T-cell (primary cell): ENCODE measurements around the gene ENO4. TPM values are rescaled to one million over a fixed set of nuclear protein-coding genes. Genes with fewer than 3 reads are reported as not detected.

Experiments used
- ATAC-seq, 4 experiments: fragments of 200-7000 bp in 3 of 4; fragments of 150-1000 bp in 1 of 4; cut with Tn5 transposase; replicated peaks in 1 of 4; 1 replicate in 3 of 4; 2 replicates in 1 of 4; pipeline ENCODE4 v1.10.0; 2021; ENCODE audit warnings: moderate library complexity in 3 of 4, mild to moderate bottlenecking in 2 of 4, moderate number of reproducible peaks in 1 of 4
- CTCF ChIA-PET, 2 donors: fragments of 300-600 bp; sonication (Branson Sonifier 250); formaldehyde crosslinking; loops; one replicate each; lab custom pipeline; 2022; ENCODE audit warnings: antibody characterized with exemption in 2 of 2; lab: Charles Lee
- POLR2A ChIA-PET, 2 donors: fragments of 300-600 bp; sonication (Branson Sonifier 250); formaldehyde crosslinking; loops; one replicate each; lab custom pipeline; 2022; ENCODE audit warnings: antibody characterized with exemption in 2 of 2; lab: Charles Lee
- DNase-seq, 35 experiments: peaks; one replicate each; pipeline versions ENCODE4 v3.0.0 to v3.0.0-alpha.2; 2013 to 2023
- H3K27ac ChIP-seq: one replicate; pipeline ENCODE4 v1.5.1; 2013; ENCODE audit warnings: low read length
- H3K27me3 ChIP-seq, 2 experiments: replicated peaks in 1 of 2; 1 replicate in 1 of 2; 2 replicates in 1 of 2; pipeline versions ENCODE4 v1.6.1 to v1.7.0; 2013; ENCODE audit warnings: low read length in 1 of 2, mixed read lengths in 1 of 2; ENCODE audit not compliant: control insufficient read depth in 2 of 2, insufficient read depth in 2 of 2; ENCODE audit errors: extremely low read depth in 1 of 2
- H3K36me3 ChIP-seq, 2 donors: 1 replicate in 1 of 2; 2 replicates in 1 of 2; pipeline versions ENCODE4 v1.6.1 to v1.7.0; 2013; ENCODE audit warnings: low read length in 1 of 2; ENCODE audit not compliant: control insufficient read depth in 2 of 2, insufficient read depth in 1 of 2; ENCODE audit errors: extremely low read depth in 1 of 2
- H3K4me1 ChIP-seq, 2 experiments: 1 replicate in 1 of 2; 2 replicates in 1 of 2; pipeline versions ENCODE4 v1.6.1 to v1.7.0; 2013; ENCODE audit warnings: low read length in 2 of 2, mixed read lengths in 1 of 2; ENCODE audit not compliant: insufficient read depth in 2 of 2, control insufficient read depth in 1 of 2; ENCODE audit errors: extremely low read depth in 1 of 2
- H3K4me3 ChIP-seq, 2 donors: 1 replicate in 1 of 2; 2 replicates in 1 of 2; pipeline versions ENCODE4 v1.5.1 to v1.7.0; 2013; ENCODE audit warnings: mild to moderate bottlenecking in 2 of 2, low read length in 1 of 2, moderate library complexity in 1 of 2; ENCODE audit not compliant: control insufficient read depth in 1 of 2; ENCODE audit errors: extremely low read depth in 1 of 2
- H3K9me3 ChIP-seq: 2 replicates; pipeline ENCODE4 v1.7.0; 2013
- H3K27ac Mint-ChIP-seq, 2 donors: one replicate each; pipeline ENCODE4 v1.8.0; 2020 to 2021; ENCODE audit warnings: mild to moderate bottlenecking in 2 of 2, mixed read lengths in 2 of 2
- H3K27me3 Mint-ChIP-seq, 2 donors: one replicate each; pipeline ENCODE4 v1.8.0; 2021 to 2022; ENCODE audit warnings: mixed read lengths in 2 of 2
- H3K36me3 Mint-ChIP-seq: one replicate; pipeline ENCODE4 v1.8.0; 2021; ENCODE audit warnings: mixed read lengths
- H3K4me1 Mint-ChIP-seq, 3 donors: one replicate each; pipeline ENCODE4 v1.8.0; 2020 to 2022; ENCODE audit warnings: mixed read lengths in 3 of 3, mild to moderate bottlenecking in 1 of 3
- H3K4me3 Mint-ChIP-seq, 3 donors: one replicate each; pipeline ENCODE4 v1.8.0; 2020 to 2022; ENCODE audit warnings: mild to moderate bottlenecking in 3 of 3, mixed read lengths in 3 of 3, moderate library complexity in 3 of 3
- H3K9me3 Mint-ChIP-seq, 3 donors: one replicate each; pipeline ENCODE4 v1.8.0; 2020 to 2022; ENCODE audit warnings: mixed read lengths in 3 of 3
- WGBS: methylation state at CpG from one replicate; pipeline ENCODE4 v1.1.5; 2013; ENCODE audit warnings: missing lambda C conversion rate; ENCODE audit not compliant: insufficient coverage; 5-methylcytosine and 5-hydroxymethylcytosine counted together
- total RNA-seq, 35 experiments: library from RNA in 6 of 35; stranded (reverse) in 6 of 35; fragments of 120-200 nt in 1 of 35; gene quantifications; one replicate each; pipeline versions ENCODE4 v1.2.1 to v1.2.4 and lab custom pipeline; 2013 to 2026

Gene ENO4
- total RNA-seq, 5 donors from 2014 or later (not counting 1 experiment from before 2014, with no cell fraction given) = not detected

- Histone ChIP-seq H3K27ac (no peak overlapping the region), H3K36me3 (no peaks in the 10 kb centered on the region), H3K27me3 (no peaks in the 10 kb centered on the region), H3K9me3 (no peaks in the 10 kb centered on the region), H3K4me1 (no peaks in the 10 kb centered on the region), H3K4me3 (no peak overlapping the region)
- H3K4me3 Mint-ChIP-seq = no peak overlapping the region
- H3K36me3 Mint-ChIP-seq = no peaks in the 10 kb centered on the region
- ChIA-PET CTCF (interaction anchor here in 1 of 2 donors (0.6 to 0.8 kb wide), 2 partner anchors 127 to 524 kb away, joined by 3 to 5 read pairs; no protein-coding TSS in a partner anchor), POLR2A (interaction anchor here in 1 of 2 donors (0.6 kb wide), 1 partner anchor 198 kb away, joined by 3 read pairs; no protein-coding TSS in a partner anchor)
- DNase-seq (no peak), ATAC-seq (no peak)
- H3K27ac Mint-ChIP-seq = no peak overlapping the region
- WGBS = 0% methylated on average over 1 of the region's 2 CpGs
- no peaks in the 10 kb centered on the region for H3K9me3 Mint-ChIP-seq
- no peaks in the 10 kb centered on the region for H3K4me1 Mint-ChIP-seq
- peaks cover 0 to 9% of the 10 kb centered on the region in 2 donors for H3K27me3 Mint-ChIP-seq
These were observed 21.2 kb upstream of the ENO4 start for GRCh38 chr10:116828116-116828515.

- no peaks in the 10 kb centered on the region for H3K4me1 ChIP-seq
- no peaks in the 10 kb centered on the region for H3K4me1 Mint-ChIP-seq
- no peaks in the 10 kb centered on the region for H3K36me3 ChIP-seq
- ATAC-seq = no peak
- 83% methylated on average over 3 of the region's 9 CpGs for WGBS
- no peak overlapping the region for H3K4me3 ChIP-seq
- no peak for DNase-seq
- H3K9me3 ChIP-seq = no peaks in the 10 kb centered on the region
- H3K27me3 Mint-ChIP-seq = peaks cover 2 to 10% of the 10 kb centered on the region in 2 donors
- H3K27ac Mint-ChIP-seq = no peak overlapping the region
- no peak overlapping the region for H3K4me3 Mint-ChIP-seq
- no peak overlapping the region for H3K27ac ChIP-seq
- H3K36me3 Mint-ChIP-seq = no peaks in the 10 kb centered on the region
- ChIA-PET POLR2A (no interaction called here), CTCF (no interaction called here)
- no peaks in the 10 kb centered on the region for H3K9me3 Mint-ChIP-seq
- no peaks in the 10 kb centered on the region for H3K27me3 ChIP-seq
These were observed 19.6 kb upstream of the ENO4 start for GRCh38 chr10:116829711-116830110.

- Mint-ChIP-seq H3K27me3 (peaks cover 5 to 13% of the 10 kb centered on the region in 2 donors), H3K4me3 (no peak overlapping the region), H3K36me3 (no peaks in the 10 kb centered on the region), H3K9me3 (no peaks in the 10 kb centered on the region), H3K4me1 (no peaks in the 10 kb centered on the region), H3K27ac (no peak overlapping the region)
- Histone ChIP-seq H3K27me3 (peaks cover 0 to 2% of the 10 kb centered on the region in 2 experiments), H3K4me1 (no peaks in the 10 kb centered on the region), H3K27ac (no peak overlapping the region), H3K36me3 (no peaks in the 10 kb centered on the region), H3K4me3 (no peak overlapping the region), H3K9me3 (no peaks in the 10 kb centered on the region)
- 85% methylated on average over 3 of the region's 4 CpGs for WGBS
- ATAC-seq (no peak), DNase-seq (no peak)
- POLR2A ChIA-PET = no interaction called here
- CTCF ChIA-PET = no interaction called here
These were observed 18.2 kb upstream of the ENO4 start for GRCh38 chr10:116831086-116831485.

GRCh38 chr10:116831790-116832189 lies 17.5 kb upstream of the ENO4 start:
- H3K4me1 ChIP-seq = no peaks in the 10 kb centered on the region
- Mint-ChIP-seq H3K4me3 (no peak overlapping the region), H3K27me3 (peaks cover 6 to 13% of the 10 kb centered on the region in 2 donors), H3K36me3 (no peaks in the 10 kb centered on the region), H3K9me3 (no peaks in the 10 kb centered on the region), H3K4me1 (no peaks in the 10 kb centered on the region), H3K27ac (no peak overlapping the region)
- peaks cover 0 to 4% of the 10 kb centered on the region in 2 experiments for H3K27me3 ChIP-seq
- no peak for ATAC-seq
- CTCF ChIA-PET = no interaction called here
- POLR2A ChIA-PET = no interaction called here
- no peaks in the 10 kb centered on the region for H3K9me3 ChIP-seq
- DNase-seq = no peak
- 84% methylated on average over 10 of the region's 10 CpGs for WGBS
- H3K4me3 ChIP-seq = no peak overlapping the region
- no peak overlapping the region for H3K27ac ChIP-seq
- no peaks in the 10 kb centered on the region for H3K36me3 ChIP-seq

GRCh38 chr10:116833986-116834985 lies 15.0 kb upstream of the ENO4 start:
- POLR2A ChIA-PET = no interaction called here
- no peaks in the 10 kb centered on the region for H3K36me3 ChIP-seq
- CTCF ChIA-PET = no interaction called here
- Mint-ChIP-seq H3K4me3 (no peak overlapping the region), H3K4me1 (no peaks in the 10 kb centered on the region), H3K27me3 (peaks cover 10% of the 10 kb centered on the region in 2 donors), H3K9me3 (no peaks in the 10 kb centered on the region), H3K36me3 (no peaks in the 10 kb centered on the region), H3K27ac (no peak overlapping the region)
- no peak overlapping the region for H3K4me3 ChIP-seq
- DNase-seq (no peak), ATAC-seq (no peak)
- no peaks in the 10 kb centered on the region for H3K9me3 ChIP-seq
- H3K4me1 ChIP-seq = no peaks in the 10 kb centered on the region
- WGBS = 76% methylated on average over 8 of the region's 17 CpGs
- no peak overlapping the region for H3K27ac ChIP-seq
- peaks cover 0 to 4% of the 10 kb centered on the region in 2 experiments for H3K27me3 ChIP-seq

- DNase-seq (no peak), ATAC-seq (no peak)
- H3K27me3 ChIP-seq = peaks cover 0 to 4% of the 10 kb centered on the region in 2 experiments
- H3K9me3 ChIP-seq = no peaks in the 10 kb centered on the region
- POLR2A ChIA-PET = no interaction called here
- H3K4me3 Mint-ChIP-seq = no peak overlapping the region
- 85% methylated on average over 5 of the region's 7 CpGs for WGBS
- no peak overlapping the region for H3K27ac Mint-ChIP-seq
- H3K36me3 ChIP-seq = no peaks in the 10 kb centered on the region
- no peaks in the 10 kb centered on the region for H3K36me3 Mint-ChIP-seq
- no peaks in the 10 kb centered on the region for H3K4me1 ChIP-seq
- no peaks in the 10 kb centered on the region for H3K9me3 Mint-ChIP-seq
- CTCF ChIA-PET = no interaction called here
- no peak overlapping the region for H3K4me3 ChIP-seq
- no peaks in the 10 kb centered on the region for H3K4me1 Mint-ChIP-seq
- no peak overlapping the region for H3K27ac ChIP-seq
- H3K27me3 Mint-ChIP-seq = peaks cover 6 to 11% of the 10 kb centered on the region in 2 donors
These were observed 13.6 kb upstream of the ENO4 start for GRCh38 chr10:116835658-116836057.
